GM21576 (cell line): Measurements from ENCODE around the gene NOX4.
"Not testable (repeated sequence)": the region's sequence is repeated elsewhere in the genome, so short reads cannot be mapped to it uniquely, and the experiment has no call there.

Experiments
- ATAC-seq: cut with Tn5 transposase; IDR thresholded peaks from one replicate; pipeline ENCODE4 v1.9.1; 2021; ENCODE audit warnings: mild to moderate bottlenecking, moderate library complexity; ENCODE audit not compliant: unreplicated experiment

Gene NOX4

GRCh38 chr11:89463266-89463780 is 27.9 kb downstream of the NOX4 start:
- no peak for ATAC-seq

- no peak for ATAC-seq
Observed at GRCh38 chr11:89458716-89459115, 32.5 kb downstream of the NOX4 start.

GRCh38 chr11:89457190-89457589 is 34.0 kb downstream of the NOX4 start:
- no peak for ATAC-seq

- ATAC-seq: no peak
Observed at GRCh38 chr11:89456681-89457080, 34.5 kb downstream of the NOX4 start.

- ATAC-seq: no peak
Observed at GRCh38 chr11:89452780-89453179, 38.4 kb downstream of the NOX4 start.

GRCh38 chr11:89447845-89448244 is 43.3 kb downstream of the NOX4 start:
- ATAC-seq: no peak

- ATAC-seq: no peak
Observed at GRCh38 chr11:89443361-89444322, 47.5 kb downstream of the NOX4 start.

GRCh38 chr11:89442801-89443200 is 48.4 kb downstream of the NOX4 start:
- no peak for ATAC-seq

- ATAC-seq: no peak
Observed at GRCh38 chr11:89441606-89442005, 49.6 kb downstream of the NOX4 start.

- no peak for ATAC-seq
Observed at GRCh38 chr11:89437317-89437716, 53.9 kb downstream of the NOX4 start.

GRCh38 chr11:89436071-89436470 is 55.1 kb downstream of the NOX4 start:
- no peak for ATAC-seq

- ATAC-seq: no peak
Observed at GRCh38 chr11:89433278-89433677, 57.9 kb downstream of the NOX4 start.

GRCh38 chr11:89432182-89432581 is 59.0 kb downstream of the NOX4 start:
- ATAC-seq: not testable (repeated sequence)

GRCh38 chr11:89426501-89426900 is 64.7 kb downstream of the NOX4 start:
- not testable (repeated sequence) for ATAC-seq

- no peak for ATAC-seq
Observed at GRCh38 chr11:89421718-89422117, 69.5 kb downstream of the NOX4 start.

GRCh38 chr11:89420981-89421380 is 70.2 kb downstream of the NOX4 start:
- ATAC-seq: no peak

GRCh38 chr11:89416961-89417360 is 74.2 kb downstream of the NOX4 start:
- ATAC-seq: no peak

GRCh38 chr11:89411112-89411511 is 80.1 kb downstream of the NOX4 start:
- not testable (repeated sequence) for ATAC-seq

- not testable (repeated sequence) for ATAC-seq
Observed at GRCh38 chr11:89410666-89411065, 80.5 kb downstream of the NOX4 start.

GRCh38 chr11:89408441-89408840 is 82.7 kb downstream of the NOX4 start:
- ATAC-seq: not testable (repeated sequence)

- ATAC-seq: no peak
Observed at GRCh38 chr11:89405629-89406028, 85.5 kb downstream of the NOX4 start.

- ATAC-seq: not testable (repeated sequence)
Observed at GRCh38 chr11:89391654-89392053, 99.5 kb downstream of the NOX4 start.
